OCI-M2 (cell line): ENCODE results near the gene PCDHGB7.
"Not testable (repeated sequence)": the region's sequence is repeated elsewhere in the genome, so short reads cannot be mapped to it uniquely, and the experiment has no call there.

Source experiments
- DNase-seq: peaks from one replicate; lab custom pipeline; 2025; ENCODE audit not compliant: unreplicated experiment; lab: John Stamatoyannopoulos, UW

The PCDHGB7 gene

DNA sequence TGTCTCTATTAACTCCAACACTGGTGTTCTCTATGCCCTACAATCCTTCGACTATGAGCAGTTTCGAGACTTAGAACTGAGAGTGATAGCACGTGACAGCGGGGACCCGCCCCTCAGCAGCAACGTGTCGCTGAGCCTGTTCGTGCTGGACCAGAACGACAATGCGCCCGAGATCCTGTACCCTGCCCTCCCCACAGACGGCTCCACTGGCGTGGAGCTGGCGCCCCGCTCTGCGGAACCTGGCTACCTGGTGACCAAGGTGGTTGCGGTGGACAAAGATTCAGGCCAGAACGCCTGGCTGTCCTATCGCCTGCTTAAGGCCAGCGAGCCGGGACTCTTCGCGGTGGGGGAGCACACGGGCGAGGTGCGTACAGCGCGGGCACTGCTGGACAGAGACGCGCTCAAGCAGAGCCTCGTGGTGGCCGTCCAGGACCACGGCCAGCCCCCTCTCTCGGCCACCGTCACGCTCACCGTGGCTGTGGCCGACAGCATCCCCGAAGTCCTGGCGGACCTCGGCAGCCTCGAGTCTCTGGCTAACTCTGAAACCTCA lies 5.3 kb downstream of the PCDHGB7 start:
- no peak for DNase-seq

DNA sequence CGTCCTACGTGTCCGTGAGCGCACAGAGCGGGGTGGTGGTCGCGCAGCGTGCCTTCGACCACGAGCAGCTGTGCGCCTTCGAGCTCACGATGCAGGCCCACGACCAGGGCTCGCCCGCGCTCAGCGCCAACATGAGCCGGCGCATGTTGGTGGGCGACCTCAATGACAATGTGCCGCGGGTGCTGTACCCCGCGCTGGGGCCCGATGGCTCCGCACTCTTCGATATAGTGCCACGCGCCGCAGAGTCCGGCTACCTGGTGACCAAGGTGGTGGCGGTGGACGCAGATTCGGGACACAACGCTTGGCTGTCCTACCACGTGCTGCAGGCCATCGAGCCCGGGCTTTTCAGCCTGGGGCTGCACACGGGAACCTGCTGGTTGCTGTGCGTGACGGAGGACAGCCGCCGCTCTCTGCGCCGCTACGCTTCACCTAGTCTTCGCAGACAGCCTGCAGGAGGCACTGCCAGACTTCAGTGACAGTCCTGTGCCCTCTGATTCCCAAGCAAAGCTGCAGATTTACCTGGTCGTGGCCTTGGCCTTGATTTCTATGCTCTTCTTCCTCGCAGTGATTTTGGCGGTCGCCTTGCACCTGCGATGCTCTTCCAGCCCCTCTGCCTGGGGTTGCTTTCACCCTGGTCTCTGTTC lies 10.4 kb downstream of the PCDHGB7 start:
- DNase-seq: no peak

DNA sequence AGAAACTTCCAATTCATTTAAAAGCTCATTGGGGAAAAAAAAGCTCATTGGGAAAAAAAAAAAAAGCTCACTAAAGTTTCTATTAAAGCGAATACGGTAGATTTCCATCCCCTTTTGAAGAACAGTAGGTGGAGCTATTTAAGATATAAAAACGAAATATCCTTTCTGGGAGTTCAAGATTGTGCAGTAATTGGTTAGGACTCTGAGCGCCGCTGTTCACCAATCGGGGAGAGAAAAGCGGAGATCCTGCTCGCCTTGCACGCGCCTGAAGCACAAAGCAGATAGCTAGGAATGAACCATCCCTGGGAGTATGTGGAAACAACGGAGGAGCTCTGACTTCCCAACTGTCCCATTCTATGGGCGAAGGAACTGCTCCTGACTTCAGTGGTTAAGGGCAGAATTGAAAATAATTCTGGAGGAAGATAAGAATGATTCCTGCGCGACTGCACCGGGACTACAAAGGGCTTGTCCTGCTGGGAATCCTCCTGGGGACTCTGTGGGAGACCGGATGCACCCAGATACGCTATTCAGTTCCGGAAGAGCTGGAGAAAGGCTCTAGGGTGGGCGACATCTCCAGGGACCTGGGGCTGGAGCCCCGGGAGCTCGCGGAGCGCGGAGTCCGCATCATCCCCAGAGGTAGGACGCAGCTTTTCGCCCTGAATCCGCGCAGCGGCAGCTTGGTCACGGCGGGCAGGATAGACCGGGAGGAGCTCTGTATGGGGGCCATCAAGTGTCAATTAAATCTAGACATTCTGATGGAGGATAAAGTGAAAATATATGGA lies 13.0 kb downstream of the PCDHGB7 start, which contains the start of gene PCDHGA12:
TSS of gene PCDHGA12 (plus strand) at position 176 of the 782 bp plus-strand sequence. CDS start at position 429, 253 bp downstream.
- no peak for DNase-seq

DNA sequence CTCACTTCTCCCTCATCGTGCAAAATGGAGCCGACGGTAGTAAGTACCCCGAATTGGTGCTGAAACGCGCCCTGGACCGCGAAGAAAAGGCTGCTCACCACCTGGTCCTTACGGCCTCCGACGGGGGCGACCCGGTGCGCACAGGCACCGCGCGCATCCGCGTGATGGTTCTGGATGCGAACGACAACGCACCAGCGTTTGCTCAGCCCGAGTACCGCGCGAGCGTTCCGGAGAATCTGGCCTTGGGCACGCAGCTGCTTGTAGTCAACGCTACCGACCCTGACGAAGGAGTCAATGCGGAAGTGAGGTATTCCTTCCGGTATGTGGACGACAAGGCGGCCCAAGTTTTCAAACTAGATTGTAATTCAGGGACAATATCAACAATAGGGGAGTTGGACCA lies 13.8 kb downstream of the PCDHGB7 start:
- no peak for DNase-seq

DNA sequence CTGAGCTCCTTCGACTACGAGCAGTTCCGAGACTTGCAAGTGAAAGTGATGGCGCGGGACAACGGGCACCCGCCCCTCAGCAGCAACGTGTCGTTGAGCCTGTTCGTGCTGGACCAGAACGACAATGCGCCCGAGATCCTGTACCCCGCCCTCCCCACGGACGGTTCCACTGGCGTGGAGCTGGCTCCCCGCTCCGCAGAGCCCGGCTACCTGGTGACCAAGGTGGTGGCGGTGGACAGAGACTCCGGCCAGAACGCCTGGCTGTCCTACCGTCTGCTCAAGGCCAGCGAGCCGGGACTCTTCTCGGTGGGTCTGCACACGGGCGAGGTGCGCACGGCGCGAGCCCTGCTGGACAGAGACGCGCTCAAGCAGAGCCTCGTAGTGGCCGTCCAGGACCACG lies 14.8 kb downstream of the PCDHGB7 start:
- not testable (repeated sequence) for DNase-seq

DNA sequence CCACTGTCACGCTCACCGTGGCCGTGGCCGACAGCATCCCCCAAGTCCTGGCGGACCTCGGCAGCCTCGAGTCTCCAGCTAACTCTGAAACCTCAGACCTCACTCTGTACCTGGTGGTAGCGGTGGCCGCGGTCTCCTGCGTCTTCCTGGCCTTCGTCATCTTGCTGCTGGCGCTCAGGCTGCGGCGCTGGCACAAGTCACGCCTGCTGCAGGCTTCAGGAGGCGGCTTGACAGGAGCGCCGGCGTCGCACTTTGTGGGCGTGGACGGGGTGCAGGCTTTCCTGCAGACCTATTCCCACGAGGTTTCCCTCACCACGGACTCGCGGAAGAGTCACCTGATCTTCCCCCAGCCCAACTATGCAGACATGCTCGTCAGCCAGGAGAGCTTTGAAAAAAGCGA lies 15.2 kb downstream of the PCDHGB7 start:
- DNase-seq: not testable (repeated sequence)

DNA sequence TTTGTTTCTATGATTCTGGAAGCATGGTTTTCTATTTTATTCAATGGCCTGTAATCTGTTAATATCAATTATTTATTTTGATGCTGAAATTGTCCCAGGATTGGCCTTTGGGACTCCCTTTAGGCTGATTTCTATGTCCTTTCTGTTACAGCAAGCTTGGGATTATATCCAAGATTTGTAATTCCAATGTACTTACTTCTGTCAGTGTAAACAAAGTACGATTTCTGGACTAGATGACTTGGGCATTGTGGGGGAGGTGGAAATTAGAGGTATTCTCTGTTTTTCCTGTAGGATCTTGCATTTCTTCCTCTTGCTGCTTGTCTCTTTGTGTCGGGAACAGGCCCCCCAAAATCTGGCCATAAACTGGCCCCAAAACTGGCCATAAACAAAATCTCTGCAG lies 16.5 kb downstream of the PCDHGB7 start:
- no peak for DNase-seq

DNA sequence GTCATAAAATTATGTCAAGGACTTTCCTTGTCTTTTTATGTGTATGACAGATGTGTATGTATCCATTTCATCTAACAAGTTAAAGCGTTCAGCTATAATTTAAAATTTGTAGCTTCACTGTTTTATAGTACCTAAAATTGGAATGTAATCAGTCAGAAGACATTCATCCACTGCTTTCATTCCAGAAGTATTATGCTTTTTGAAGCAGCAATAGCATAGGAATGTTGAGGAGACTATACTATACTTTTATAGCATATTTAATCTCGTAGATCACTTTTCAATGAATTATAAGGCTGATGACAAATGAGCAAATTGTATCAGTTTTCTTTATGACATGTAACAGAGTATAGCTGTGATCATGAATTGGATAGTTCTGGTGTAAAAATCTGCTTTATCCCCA lies 19.7 kb downstream of the PCDHGB7 start:
- no peak for DNase-seq

DNA sequence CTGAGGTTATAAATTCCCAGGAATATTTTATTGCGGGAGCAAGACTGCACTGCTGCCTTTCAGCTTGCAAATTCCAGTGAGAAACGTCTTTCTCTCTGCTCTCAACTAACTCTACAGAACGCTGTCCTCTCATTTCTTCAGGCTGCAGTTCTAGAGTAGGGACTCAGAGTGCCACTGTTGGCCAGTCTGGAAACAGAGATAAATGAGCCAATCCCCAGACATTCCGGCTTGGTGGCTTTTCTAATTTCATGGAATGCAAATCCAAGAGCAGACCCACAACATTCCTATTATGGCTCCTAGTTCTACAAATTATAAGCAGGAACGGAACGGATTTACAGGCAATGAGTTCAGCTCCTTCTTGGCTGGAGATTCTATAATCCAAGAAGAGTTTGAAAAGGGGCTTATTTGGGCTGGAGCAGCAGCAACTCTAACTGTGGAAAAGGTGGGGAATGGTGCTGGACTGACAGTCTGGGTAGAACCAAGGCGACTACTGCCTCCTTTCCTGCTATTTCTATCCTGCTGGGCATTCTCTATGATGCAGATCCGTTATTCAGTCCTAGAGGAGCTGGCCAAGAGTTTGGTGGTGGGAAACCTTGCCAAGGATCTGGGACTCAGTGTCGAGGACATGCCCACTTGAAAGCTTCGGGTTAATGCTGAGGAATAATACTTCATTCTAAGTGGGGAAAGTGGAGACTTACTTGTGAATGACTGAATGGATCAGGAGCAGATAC lies 22.1 kb downstream of the PCDHGB7 start:
- DNase-seq: no peak

DNA sequence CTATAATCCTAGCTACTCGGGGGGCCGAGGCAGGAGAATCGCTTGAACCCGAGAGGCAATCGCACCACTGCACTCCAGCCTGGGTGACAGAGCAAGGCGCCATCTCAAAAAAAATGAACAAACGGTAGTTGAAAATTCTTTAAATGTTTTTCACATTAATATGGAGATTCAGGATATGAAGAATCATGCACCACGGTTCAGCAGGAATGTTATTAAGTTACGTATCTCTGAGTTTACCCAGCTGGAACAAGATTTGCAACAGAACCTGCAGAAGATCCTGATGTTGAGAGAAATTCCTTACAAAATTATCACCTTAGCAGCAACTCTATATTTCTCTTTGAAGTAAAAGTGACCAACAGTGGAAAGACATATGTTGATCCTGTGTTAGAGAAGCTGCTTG lies 22.9 kb downstream of the PCDHGB7 start:
- DNase-seq: no peak

DNA sequence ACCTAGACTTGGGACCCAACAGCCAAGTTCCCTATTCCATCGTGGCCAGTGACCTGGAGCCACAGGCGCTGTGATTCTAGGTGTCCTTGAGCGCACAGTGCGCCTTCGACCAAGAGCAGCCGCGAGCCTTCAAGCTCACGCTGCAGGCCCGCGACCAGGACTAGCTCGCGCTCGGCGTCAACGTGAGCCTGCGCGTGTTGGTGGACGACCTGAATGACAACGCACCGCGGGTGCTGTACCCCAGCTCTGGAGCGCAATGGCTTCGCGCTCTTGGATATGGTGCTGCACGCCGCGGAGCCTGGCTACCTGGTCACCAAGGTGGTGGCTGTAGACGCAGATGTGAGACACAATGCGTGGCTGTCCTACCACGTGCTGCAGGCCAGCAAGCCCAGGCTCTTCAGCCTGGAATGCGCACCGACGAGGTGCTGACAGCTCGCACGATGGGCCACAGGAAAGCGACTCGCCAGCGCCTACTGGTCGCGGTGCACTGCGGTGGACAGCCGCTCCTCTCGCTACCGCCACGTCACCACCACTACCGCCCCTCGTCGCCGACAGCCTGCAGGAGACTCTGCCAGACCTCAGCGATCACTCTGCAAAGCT lies 24.2 kb downstream of the PCDHGB7 start:
- no peak for DNase-seq

DNA sequence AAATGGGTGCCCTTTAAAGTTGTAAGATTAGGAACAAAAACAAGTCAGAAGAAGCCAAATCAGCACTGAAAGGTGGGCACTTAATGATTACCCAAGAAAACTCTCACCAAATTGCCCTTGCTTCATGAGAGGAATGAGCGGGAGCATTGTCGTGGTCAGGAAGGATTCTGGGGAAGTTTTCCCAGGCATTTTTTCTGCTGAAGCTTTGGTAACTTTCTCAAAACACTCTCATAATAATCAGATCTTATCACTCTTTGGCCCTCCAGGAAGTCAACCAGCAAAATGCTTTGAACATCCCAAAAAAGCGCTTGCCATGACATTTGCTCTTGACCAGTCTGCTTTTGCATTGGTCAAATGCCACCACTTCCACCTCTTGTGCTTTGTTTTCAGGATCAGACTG lies 47.9 kb downstream of the PCDHGB7 start:
- no peak for DNase-seq
